GM23338 (cell line): ENCODE measurements around the gene NME9. TPM values are rescaled to one million over a fixed set of nuclear protein-coding genes. Genes with fewer than 3 reads are reported as not detected.

Experiments
- ATAC-seq: fragments of 200-7000 bp; cut with Tn5 transposase; 3 replicates; pipeline ENCODE4 v1.9.1; 2020
- DNase-seq: peaks from one replicate; pipeline ENCODE4 v3.0.0-alpha.2; 2015; ENCODE audit warnings: low spot score
- H2AFZ ChIP-seq: fragments of 200-600 bp; sonication (generic); 2 replicates; pipeline ENCODE4 v1.8.0; 2016; ENCODE audit warnings: antibody characterized with exemption, mild to moderate bottlenecking, moderate library complexity
- H3F3A ChIP-seq: fragments of 200-600 bp; sonication (generic); replicated peaks from 2 replicates; pipeline ENCODE4 v1.8.0; 2017; ENCODE audit warnings: antibody characterized with exemption, mixed run types, low read depth
- H3K27ac ChIP-seq: fragments of 200-600 bp; sonication (generic); 2 replicates; pipeline ENCODE4 v1.6.1; 2016; ENCODE audit warnings: low read depth
- H3K27me3 ChIP-seq: fragments of 200-600 bp; sonication (generic); 2 replicates; pipeline ENCODE4 v1.8.0; 2016; ENCODE audit warnings: mild to moderate bottlenecking, mixed run types, moderate library complexity; ENCODE audit not compliant: insufficient read depth
- H3K36me3 ChIP-seq: fragments of 200-600 bp; sonication (generic); 2 replicates; pipeline ENCODE4 v1.8.0; 2016; ENCODE audit warnings: mild to moderate bottlenecking; ENCODE audit not compliant: insufficient read depth
- H3K4me1 ChIP-seq: fragments of 200-600 bp; sonication (generic); 2 replicates; pipeline ENCODE4 v1.8.0; 2016; ENCODE audit warnings: mild to moderate bottlenecking, moderate library complexity; ENCODE audit not compliant: insufficient read depth
- H3K4me2 ChIP-seq: fragments of 200-600 bp; sonication (generic); 2 replicates; pipeline ENCODE4 v1.7.1; 2017; ENCODE audit warnings: mixed run types
- H3K4me3 ChIP-seq: fragments of 200-600 bp; sonication (generic); 2 replicates; pipeline ENCODE4 v1.6.1; 2016; ENCODE audit warnings: mixed run types
- H3K79me2 ChIP-seq: fragments of 200-600 bp; sonication (generic); replicated peaks from 2 replicates; pipeline ENCODE4 v1.8.0; 2017; ENCODE audit warnings: mild to moderate bottlenecking; ENCODE audit not compliant: insufficient read depth
- H3K9me2 ChIP-seq: fragments of 200-600 bp; sonication (generic); 2 replicates; pipeline ENCODE4 v1.8.0; 2017; ENCODE audit not compliant: insufficient read depth
- H4K20me1 ChIP-seq: fragments of 200-600 bp; sonication (generic); replicated peaks from 2 replicates; pipeline ENCODE4 v1.8.0; 2017; ENCODE audit warnings: mild to moderate bottlenecking; ENCODE audit not compliant: insufficient read depth
- H3K27ac Mint-ChIP-seq: 2 replicates; pipeline ENCODE4 v1.8.0; 2020; ENCODE audit warnings: inconsistent platforms, mild to moderate bottlenecking, moderate library complexity, mixed read lengths
- H3K27me3 Mint-ChIP-seq: 3 replicates; pipeline ENCODE4 v1.8.0; 2022; ENCODE audit warnings: low read depth, mild to moderate bottlenecking, moderate library complexity, mixed read lengths, inconsistent platforms; ENCODE audit not compliant: insufficient read depth, poor library complexity
- H3K36me3 Mint-ChIP-seq: 3 replicates; pipeline ENCODE4 v1.8.0; 2021; ENCODE audit warnings: low read depth, mild to moderate bottlenecking, inconsistent platforms, moderate library complexity, mixed read lengths
- H3K4me1 Mint-ChIP-seq: 3 replicates; pipeline ENCODE4 v1.8.0; 2020; ENCODE audit warnings: mild to moderate bottlenecking, inconsistent platforms, mixed read lengths
- H3K4me3 Mint-ChIP-seq: 3 replicates; pipeline ENCODE4 v1.8.0; 2021; ENCODE audit warnings: moderate library complexity, mild to moderate bottlenecking, inconsistent platforms, mixed read lengths
- H3K9me3 Mint-ChIP-seq: 3 replicates; pipeline ENCODE4 v1.8.0; 2020; ENCODE audit warnings: moderate library complexity, mild to moderate bottlenecking, inconsistent platforms, mixed read lengths
- EZH2 ChIP-seq: fragments of 200-600 bp; sonication (generic); IDR thresholded peaks from one replicate; pipeline ENCODE4 v1.8.0; 2017; ENCODE audit warnings: antibody characterized with exemption, mild to moderate bottlenecking, low read depth; ENCODE audit not compliant: unreplicated experiment
- EZH2phosphoT487 ChIP-seq: fragments of 200-600 bp; sonication (generic); IDR thresholded peaks from one replicate; pipeline ENCODE4 v1.8.1; 2018; ENCODE audit warnings: antibody characterized with exemption; ENCODE audit not compliant: unreplicated experiment
- JUNB ChIP-seq: IDR thresholded peaks from one replicate; pipeline ENCODE4 v1.6.1; 2016; ENCODE audit warnings: antibody characterized with exemption; ENCODE audit not compliant: unreplicated experiment
- POLR2AphosphoS5 ChIP-seq: IDR thresholded peaks from 2 replicates; pipeline ENCODE4 v1.6.1; 2016; ENCODE audit warnings: antibody characterized with exemption, low read depth
- STAT1 ChIP-seq: IDR thresholded peaks from one replicate; pipeline ENCODE4 v1.6.1; 2016; ENCODE audit warnings: antibody characterized with exemption; ENCODE audit not compliant: unreplicated experiment
- ZNF331 ChIP-seq: fragments of 250-450 bp; sonication (Bioruptor Pico); IDR thresholded peaks from 2 replicates; pipeline ENCODE4 v1.5.0; 2020; ENCODE audit warnings: low read depth, mild to moderate bottlenecking, moderate library complexity
- polyA plus RNA-seq: library from polyadenylated mRNA; unstranded; fragments of >200 nt; fragmentation: Nextera tagmentation; extraction: Ambion mirVana; gene quantifications from 2 replicates; pipeline ENCODE4 v1.2.1, GENCODE V29; 2016
- total RNA-seq: library from RNA; depleted of rRNA; stranded (reverse); fragments of >200 nt; shearing (Covaris generic); gene quantifications from 2 replicates; pipeline ENCODE4 v1.2.3, GENCODE V29; 2014
- TF ChIP-seq, protein P1 (sequence below), 2 experiments: fragments of 200-600 bp in 1 of 2; sonication (generic) in 1 of 2; conservative IDR thresholded peaks; 2 replicates each; pipeline versions ENCODE4 v1.5.1 to v1.6.1; 2016 to 2017; ENCODE audit warnings: antibody characterized with exemption in 2 of 2, low read depth in 2 of 2, mild to moderate bottlenecking in 2 of 2, moderate library complexity in 1 of 2
- TF ChIP-seq, protein P2 (sequence below): IDR thresholded peaks from one replicate; pipeline ENCODE4 v1.6.1; 2018; ENCODE audit warnings: antibody characterized with exemption; ENCODE audit not compliant: unreplicated experiment
- TF ChIP-seq, protein P3 (sequence below): IDR thresholded peaks from 2 replicates; pipeline ENCODE4 v1.6.1; 2016; ENCODE audit warnings: antibody characterized with exemption

Gene NME9
- total and polyA plus RNA-seq, 2 experiments from 2014 or later = 0.14 to 2.0 TPM

DNA sequence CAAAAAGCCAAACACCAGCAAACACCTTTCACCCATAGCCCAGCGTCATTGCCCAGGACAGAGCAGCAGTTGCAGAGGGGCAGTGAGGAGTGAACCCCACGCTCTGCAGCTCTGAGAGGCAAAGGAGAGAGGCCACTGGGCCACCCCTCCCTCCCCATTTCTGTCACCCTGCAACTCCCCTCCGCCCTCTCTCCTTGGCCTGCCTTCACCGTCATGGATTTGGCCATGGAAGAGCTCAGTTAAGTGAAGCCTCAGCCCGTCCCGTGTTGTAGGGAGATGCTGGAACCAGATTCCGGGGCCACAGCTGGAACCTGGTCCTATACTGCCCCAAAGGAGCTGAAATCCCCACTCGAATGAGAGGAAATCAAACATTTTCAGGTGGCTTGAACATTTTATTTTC is 40.7 kb upstream of the NME9 start:
- H3K27ac ChIP-seq = no peak overlapping the region

DNA sequence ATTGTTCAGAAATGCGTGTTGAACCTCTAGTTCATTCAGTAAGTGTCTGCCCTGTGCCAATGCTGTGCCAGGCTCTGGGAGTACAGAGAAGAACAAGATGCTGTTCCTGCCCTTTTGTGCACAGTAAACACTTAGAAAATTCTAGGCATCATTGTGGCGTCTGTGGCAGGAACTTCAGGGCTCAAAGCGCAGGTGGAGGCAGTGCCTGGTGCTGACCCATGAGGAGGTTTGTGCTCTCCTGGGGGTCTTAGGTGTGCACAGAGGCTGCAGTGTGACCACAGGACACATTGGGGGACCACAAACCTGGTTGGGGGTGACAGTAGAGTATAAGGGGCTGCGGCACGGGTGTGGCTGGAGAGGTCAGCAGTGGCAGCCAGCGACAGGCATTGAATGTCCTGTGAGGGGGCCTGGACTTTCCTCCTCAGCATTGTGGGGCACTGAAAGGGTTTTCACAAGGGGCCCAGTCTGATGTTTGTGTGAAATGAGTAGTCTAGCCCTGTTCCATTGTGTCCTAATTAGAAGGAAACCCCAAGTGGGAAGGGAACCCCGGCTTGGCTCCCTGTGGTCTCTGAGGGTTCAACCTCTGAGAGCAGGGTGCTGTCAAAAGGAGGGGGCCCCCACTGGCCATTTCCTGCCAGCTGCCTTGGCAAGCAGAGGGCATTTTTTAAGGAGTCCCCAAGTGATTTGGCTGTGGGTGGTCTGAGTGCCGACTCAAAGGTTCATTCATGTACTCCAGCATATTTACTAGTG is 39.7 kb upstream of the NME9 start:
- H3K36me3 Mint-ChIP-seq = peaks cover 5% of the 10 kb centered on the region; the same call in 1 of the 3 replicates
- no peaks in the 10 kb centered on the region; the same call in 2 of the 3 replicates for H3K9me3 Mint-ChIP-seq
- Histone ChIP-seq H3K4me2 (no peak overlapping the region), H4K20me1 (no peaks in the 10 kb centered on the region), H3K36me3 (no peaks in the 10 kb centered on the region), H3K4me3 (no peak overlapping the region), H3K27me3 (no peaks in the 10 kb centered on the region), H3K9me2 (0 out of 2 replicates have a peak, but pooled peaks cover 2% of the 10 kb centered on the region), H3F3A (no peaks in the 10 kb centered on the region), H3K79me2 (no peaks in the 10 kb centered on the region), H3K4me1 (peaks cover 4% of the 10 kb centered on the region; the same call in 1 of the 2 replicates), H3K27ac (no peak overlapping the region), H2AFZ (no peak overlapping the region)
- no peak overlapping the region for H3K4me3 Mint-ChIP-seq
- ATAC-seq = no peak
- H3K4me1 Mint-ChIP-seq = peaks cover 10% of the 10 kb centered on the region
- H3K27ac Mint-ChIP-seq = 0 out of 2 replicates have a peak overlapping the region, but pooled peaks have one; percentile 49
- no peak for DNase-seq
- H3K27me3 Mint-ChIP-seq = peaks cover 9% of the 10 kb centered on the region
- TF ChIP-seq POLR2AphosphoS5 = no peak
- no peak for TF ChIP-seq EZH2phosphoT487
- TF ChIP-seq, protein P1, sequence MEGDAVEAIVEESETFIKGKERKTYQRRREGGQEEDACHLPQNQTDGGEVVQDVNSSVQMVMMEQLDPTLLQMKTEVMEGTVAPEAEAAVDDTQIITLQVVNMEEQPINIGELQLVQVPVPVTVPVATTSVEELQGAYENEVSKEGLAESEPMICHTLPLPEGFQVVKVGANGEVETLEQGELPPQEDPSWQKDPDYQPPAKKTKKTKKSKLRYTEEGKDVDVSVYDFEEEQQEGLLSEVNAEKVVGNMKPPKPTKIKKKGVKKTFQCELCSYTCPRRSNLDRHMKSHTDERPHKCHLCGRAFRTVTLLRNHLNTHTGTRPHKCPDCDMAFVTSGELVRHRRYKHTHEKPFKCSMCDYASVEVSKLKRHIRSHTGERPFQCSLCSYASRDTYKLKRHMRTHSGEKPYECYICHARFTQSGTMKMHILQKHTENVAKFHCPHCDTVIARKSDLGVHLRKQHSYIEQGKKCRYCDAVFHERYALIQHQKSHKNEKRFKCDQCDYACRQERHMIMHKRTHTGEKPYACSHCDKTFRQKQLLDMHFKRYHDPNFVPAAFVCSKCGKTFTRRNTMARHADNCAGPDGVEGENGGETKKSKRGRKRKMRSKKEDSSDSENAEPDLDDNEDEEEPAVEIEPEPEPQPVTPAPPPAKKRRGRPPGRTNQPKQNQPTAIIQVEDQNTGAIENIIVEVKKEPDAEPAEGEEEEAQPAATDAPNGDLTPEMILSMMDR (conservative IDR thresholded peaks at IDR 0.05; ENCODE audit: low read depth in 2 of 2) = no peak
- no peak for TF ChIP-seq STAT1
- no peak for TF ChIP-seq EZH2
- no peak for TF ChIP-seq ZNF331
- TF ChIP-seq, protein P2, sequence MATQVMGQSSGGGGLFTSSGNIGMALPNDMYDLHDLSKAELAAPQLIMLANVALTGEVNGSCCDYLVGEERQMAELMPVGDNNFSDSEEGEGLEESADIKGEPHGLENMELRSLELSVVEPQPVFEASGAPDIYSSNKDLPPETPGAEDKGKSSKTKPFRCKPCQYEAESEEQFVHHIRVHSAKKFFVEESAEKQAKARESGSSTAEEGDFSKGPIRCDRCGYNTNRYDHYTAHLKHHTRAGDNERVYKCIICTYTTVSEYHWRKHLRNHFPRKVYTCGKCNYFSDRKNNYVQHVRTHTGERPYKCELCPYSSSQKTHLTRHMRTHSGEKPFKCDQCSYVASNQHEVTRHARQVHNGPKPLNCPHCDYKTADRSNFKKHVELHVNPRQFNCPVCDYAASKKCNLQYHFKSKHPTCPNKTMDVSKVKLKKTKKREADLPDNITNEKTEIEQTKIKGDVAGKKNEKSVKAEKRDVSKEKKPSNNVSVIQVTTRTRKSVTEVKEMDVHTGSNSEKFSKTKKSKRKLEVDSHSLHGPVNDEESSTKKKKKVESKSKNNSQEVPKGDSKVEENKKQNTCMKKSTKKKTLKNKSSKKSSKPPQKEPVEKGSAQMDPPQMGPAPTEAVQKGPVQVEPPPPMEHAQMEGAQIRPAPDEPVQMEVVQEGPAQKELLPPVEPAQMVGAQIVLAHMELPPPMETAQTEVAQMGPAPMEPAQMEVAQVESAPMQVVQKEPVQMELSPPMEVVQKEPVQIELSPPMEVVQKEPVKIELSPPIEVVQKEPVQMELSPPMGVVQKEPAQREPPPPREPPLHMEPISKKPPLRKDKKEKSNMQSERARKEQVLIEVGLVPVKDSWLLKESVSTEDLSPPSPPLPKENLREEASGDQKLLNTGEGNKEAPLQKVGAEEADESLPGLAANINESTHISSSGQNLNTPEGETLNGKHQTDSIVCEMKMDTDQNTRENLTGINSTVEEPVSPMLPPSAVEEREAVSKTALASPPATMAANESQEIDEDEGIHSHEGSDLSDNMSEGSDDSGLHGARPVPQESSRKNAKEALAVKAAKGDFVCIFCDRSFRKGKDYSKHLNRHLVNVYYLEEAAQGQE = no peak

More for the DNA sequence above, 40.7 kb upstream of the NME9 start:
- no peak overlapping the region for H2AFZ ChIP-seq
- ATAC-seq (no peak), DNase-seq (no peak)
- peaks cover 9% of the 10 kb centered on the region for H3K27me3 Mint-ChIP-seq
- peaks cover 9% of the 10 kb centered on the region; the same call in 1 of the 3 replicates for H3K36me3 Mint-ChIP-seq
- H3K4me1 Mint-ChIP-seq = peaks cover 10% of the 10 kb centered on the region
- H3K4me3 Mint-ChIP-seq = no peak overlapping the region
- no peaks in the 10 kb centered on the region for H3K79me2 ChIP-seq
- H3K27ac Mint-ChIP-seq = no peak overlapping the region
- H3K9me2 ChIP-seq = 0 out of 2 replicates have a peak, but pooled peaks cover 2% of the 10 kb centered on the region
- no peaks in the 10 kb centered on the region for H3F3A ChIP-seq
- TF ChIP-seq JUNB (no peak), EZH2 (no peak), POLR2AphosphoS5 (no peak), ZNF331 (no peak), STAT1 (no peak)
- TF ChIP-seq, protein P2 = no peak
- TF ChIP-seq, protein P3, sequence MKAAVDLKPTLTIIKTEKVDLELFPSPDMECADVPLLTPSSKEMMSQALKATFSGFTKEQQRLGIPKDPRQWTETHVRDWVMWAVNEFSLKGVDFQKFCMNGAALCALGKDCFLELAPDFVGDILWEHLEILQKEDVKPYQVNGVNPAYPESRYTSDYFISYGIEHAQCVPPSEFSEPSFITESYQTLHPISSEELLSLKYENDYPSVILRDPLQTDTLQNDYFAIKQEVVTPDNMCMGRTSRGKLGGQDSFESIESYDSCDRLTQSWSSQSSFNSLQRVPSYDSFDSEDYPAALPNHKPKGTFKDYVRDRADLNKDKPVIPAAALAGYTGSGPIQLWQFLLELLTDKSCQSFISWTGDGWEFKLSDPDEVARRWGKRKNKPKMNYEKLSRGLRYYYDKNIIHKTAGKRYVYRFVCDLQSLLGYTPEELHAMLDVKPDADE = no peak
- H3K36me3 ChIP-seq = no peaks in the 10 kb centered on the region
- H3K4me3 ChIP-seq = no peak overlapping the region
- H3K9me3 Mint-ChIP-seq = no peaks in the 10 kb centered on the region; the same call in 2 of the 3 replicates
- H4K20me1 ChIP-seq = no peaks in the 10 kb centered on the region
- no peak overlapping the region for H3K4me2 ChIP-seq
- H3K4me1 ChIP-seq = peaks cover 4% of the 10 kb centered on the region; the same call in 1 of the 2 replicates
- H3K27me3 ChIP-seq = no peaks in the 10 kb centered on the region
